HTR-8/SVneo (cell line): ENCODE data around the gene CD226.
"Not testable (repeated sequence)": the region's sequence is repeated elsewhere in the genome, so short reads cannot be mapped to it uniquely, and the experiment has no call there.

Source experiments
- DNase-seq: peaks from one replicate; pipeline ENCODE4 v3.0.0; 2011; ENCODE audit warnings: low spot score, mixed read lengths; ENCODE audit not compliant: insufficient read length
- FAIRE-seq: peaks from 2 replicates; lab custom pipeline; 2011; peaks lifted over from hg19 to GRCh38; lab: Jason Lieb, UNC

The CD226 gene

GRCh38 chr18:69838620-69839411, 108.9 kb downstream of the CD226 start:
- DNase-seq (no peak), FAIRE-seq (no peak)

- FAIRE-seq (no peak), DNase-seq (no peak)
Observed at GRCh38 chr18:69838003-69838402, 109.7 kb downstream of the CD226 start.

GRCh38 chr18:69834980-69835379, 112.7 kb downstream of the CD226 start:
- FAIRE-seq = not testable (repeated sequence)

GRCh38 chr18:69830189-69830588, 117.5 kb downstream of the CD226 start:
- DNase-seq (no peak), FAIRE-seq (no peak)

More at GRCh38 chr18:69834980-69835379, 112.7 kb downstream of the CD226 start:
- DNase-seq = not testable (repeated sequence)

GRCh38 chr18:69820538-69820937, 127.1 kb downstream of the CD226 start:
- FAIRE-seq = no peak
- DNase-seq = no peak

- FAIRE-seq (no peak), DNase-seq (no peak)
Observed at GRCh38 chr18:69819460-69819859, 128.2 kb downstream of the CD226 start.

GRCh38 chr18:69817335-69817940, 130.2 kb downstream of the CD226 start:
- no peak for FAIRE-seq
- no peak for DNase-seq

GRCh38 chr18:69814861-69815385, 132.8 kb downstream of the CD226 start:
- FAIRE-seq (no peak), DNase-seq (no peak)

GRCh38 chr18:69813559-69813958, 134.1 kb downstream of the CD226 start:
- DNase-seq (no peak), FAIRE-seq (no peak)

GRCh38 chr18:69808399-69808798, 139.3 kb downstream of the CD226 start:
- FAIRE-seq = no peak
- DNase-seq = no peak

GRCh38 chr18:69804776-69805501, 142.7 kb downstream of the CD226 start:
- DNase-seq (no peak), FAIRE-seq (no peak)
